Gastrocnemius medialis (tissue), 4 donors: Measurements from ENCODE around the gene NRXN2. TPM values are rescaled to one million over a fixed set of nuclear protein-coding genes. Genes with fewer than 3 reads are reported as not detected.

ENCODE experiments used
- ATAC-seq, 2 donors: fragments of 150-250 bp; one replicate each; pipeline ENCODE4 v1.9.1; 2016
- DNase-seq, 2 donors: peaks; one replicate each; pipeline ENCODE4 v3.0.0-alpha.2; 2019
- H3K27ac ChIP-seq, 4 donors: fragments of 200-600 bp; sonication (generic); 1 replicate in 1 of 4; 2 replicates in 3 of 4; pipeline ENCODE4 v1.5.1; 2016 to 2018; ENCODE audit warnings: mild to moderate bottlenecking in 2 of 4, moderate library complexity in 1 of 4
- H3K27me3 ChIP-seq, 3 donors: fragments of 200-600 bp; sonication (generic) in 2 of 3; 1 replicate in 1 of 3; 2 replicates in 2 of 3; pipeline versions ENCODE4 v1.5.1 to v1.6.0; 2016 to 2019; ENCODE audit warnings: mild to moderate bottlenecking in 1 of 3, moderate library complexity in 1 of 3
- H3K36me3 ChIP-seq, 2 donors: fragments of 200-600 bp; sonication (generic) in 1 of 2; one replicate each; pipeline ENCODE4 v1.5.1; 2017 to 2018
- H3K4me1 ChIP-seq, 2 donors: fragments of 200-600 bp; sonication (generic) in 1 of 2; one replicate each; pipeline ENCODE4 v1.5.1; 2016 to 2017; ENCODE audit warnings: mild to moderate bottlenecking in 2 of 2
- H3K4me3 ChIP-seq, 4 donors: fragments of 200-600 bp; sonication (generic) in 3 of 4; 1 replicate in 1 of 4; 2 replicates in 3 of 4; pipeline ENCODE4 v1.5.1; 2016 to 2019; ENCODE audit warnings: mild to moderate bottlenecking in 2 of 4
- H3K9me3 ChIP-seq, 3 donors: fragments of 200-600 bp; sonication (generic) in 2 of 3; 1 replicate in 1 of 3; 2 replicates in 2 of 3; pipeline ENCODE4 v1.5.1; 2016 to 2019
- POLR2A ChIP-seq, 2 donors: fragments of 450-650 bp; IDR thresholded peaks; one replicate each; pipeline ENCODE4 v1.6.1; 2017; ENCODE audit warnings: antibody characterized with exemption in 2 of 2, mild to moderate bottlenecking in 2 of 2, moderate library complexity in 2 of 2
- in situ Hi-C, 4 donors: fragments of 200-750 bp; cut with MboI; loops; one replicate each; pipeline versions ENCODE4 v1.15.0 to v1.8.0; 2017; ENCODE audit warnings: low sequenced_read_pairs in 4 of 4
- intact Hi-C: fragments of 100-400 bp; cut with DNase I; formaldehyde crosslinking; loops from one replicate; pipeline ENCODE4 v1.15.1; 2023; ENCODE audit warnings: low total_unique reads
- total RNA-seq, 4 donors: library from RNA; depleted of rRNA; stranded (reverse); fragments of >200 nt; gene quantifications; one replicate each; pipeline versions ENCODE4 v1.1.0 to v1.2.3, GENCODE V29; 2016
- TF ChIP-seq, protein P1 (sequence below), 5 experiments: fragments of 450-650 bp in 3 of 5; fragments of 200-600 bp in 2 of 5; sonication (generic) in 2 of 5; IDR thresholded peaks in 4 of 5; conservative IDR thresholded peaks in 1 of 5; 1 replicate in 4 of 5; 2 replicates in 1 of 5; pipeline ENCODE4 v1.5.1; 2016 to 2019; ENCODE audit warnings: antibody characterized with exemption in 5 of 5, mild to moderate bottlenecking in 3 of 5, moderate library complexity in 3 of 5

Gene NRXN2
- total RNA-seq, 4 donors from 2014 or later = 0.15 to 6.2 (median 1.8) TPM

DNA sequence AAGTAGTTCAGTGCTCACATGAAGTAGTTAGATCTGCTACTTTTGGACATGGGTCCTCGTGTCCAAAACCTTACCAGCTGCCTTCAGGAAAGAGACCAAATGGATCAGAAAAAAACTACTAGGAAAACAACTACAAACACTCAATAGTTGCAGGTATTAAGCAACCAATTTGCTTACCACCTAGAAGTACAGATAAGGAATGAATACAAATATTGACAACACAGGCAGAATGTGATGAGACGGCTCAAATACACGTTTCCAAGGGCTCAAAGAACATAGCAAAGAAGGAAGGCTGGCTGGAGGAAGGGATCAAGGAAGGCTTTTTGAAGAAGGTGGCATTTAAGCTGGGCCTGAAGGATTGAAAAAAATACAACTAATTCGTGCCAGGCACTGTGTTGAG lies 41.8 kb downstream of the NRXN2 start:
- intact Hi-C loops = no loop called here
- Histone ChIP-seq H3K4me1 (peaks cover 0 to 4% of the 10 kb centered on the region in 2 donors), H3K27ac (no peak overlapping the region), H3K27me3 (peaks cover 0 to 3% (median 0%) of the 10 kb centered on the region in 3 donors), H3K4me3 (no peak overlapping the region), H3K36me3 (no peaks in the 10 kb centered on the region), H3K9me3 (no peaks in the 10 kb centered on the region)
- in situ Hi-C loops = no loop called here
- DNase-seq (no peak), ATAC-seq (no peak)
- no peak for TF ChIP-seq POLR2A (IDR thresholded peaks at IDR 0.05)
- TF ChIP-seq, protein P1, sequence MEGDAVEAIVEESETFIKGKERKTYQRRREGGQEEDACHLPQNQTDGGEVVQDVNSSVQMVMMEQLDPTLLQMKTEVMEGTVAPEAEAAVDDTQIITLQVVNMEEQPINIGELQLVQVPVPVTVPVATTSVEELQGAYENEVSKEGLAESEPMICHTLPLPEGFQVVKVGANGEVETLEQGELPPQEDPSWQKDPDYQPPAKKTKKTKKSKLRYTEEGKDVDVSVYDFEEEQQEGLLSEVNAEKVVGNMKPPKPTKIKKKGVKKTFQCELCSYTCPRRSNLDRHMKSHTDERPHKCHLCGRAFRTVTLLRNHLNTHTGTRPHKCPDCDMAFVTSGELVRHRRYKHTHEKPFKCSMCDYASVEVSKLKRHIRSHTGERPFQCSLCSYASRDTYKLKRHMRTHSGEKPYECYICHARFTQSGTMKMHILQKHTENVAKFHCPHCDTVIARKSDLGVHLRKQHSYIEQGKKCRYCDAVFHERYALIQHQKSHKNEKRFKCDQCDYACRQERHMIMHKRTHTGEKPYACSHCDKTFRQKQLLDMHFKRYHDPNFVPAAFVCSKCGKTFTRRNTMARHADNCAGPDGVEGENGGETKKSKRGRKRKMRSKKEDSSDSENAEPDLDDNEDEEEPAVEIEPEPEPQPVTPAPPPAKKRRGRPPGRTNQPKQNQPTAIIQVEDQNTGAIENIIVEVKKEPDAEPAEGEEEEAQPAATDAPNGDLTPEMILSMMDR (IDR thresholded peaks at IDR 0.05 in 4 of 5, conservative IDR thresholded peaks at IDR 0.05 in 1 of 5) = no peak

DNA sequence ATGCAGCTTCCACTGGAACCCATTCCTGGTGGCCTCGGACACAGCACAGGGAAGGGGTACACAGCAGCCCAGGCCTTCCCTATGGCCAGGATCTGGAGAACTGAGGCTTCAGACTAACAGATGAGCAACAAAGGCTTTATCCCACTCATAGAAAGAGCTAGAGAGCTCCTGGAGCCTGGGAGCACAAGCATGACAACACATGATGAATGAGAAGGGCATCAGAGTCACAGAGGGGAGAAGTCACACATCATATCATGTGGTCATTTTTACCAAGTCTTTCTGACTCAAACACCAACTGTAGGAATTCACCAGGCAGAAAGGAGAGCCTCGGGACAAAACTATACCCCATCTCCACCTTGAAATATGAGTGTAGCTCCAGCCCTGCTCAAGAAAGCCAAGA lies 43.2 kb downstream of the NRXN2 start:
- ATAC-seq (no peak), DNase-seq (no peak)
- Histone ChIP-seq H3K4me1 (peaks cover 13 to 14% of the 10 kb centered on the region in 2 donors), H3K9me3 (no peaks in the 10 kb centered on the region), H3K27ac (no peak overlapping the region), H3K27me3 (peaks cover 0 to 3% (median 0%) of the 10 kb centered on the region in 3 donors), H3K4me3 (no peak overlapping the region), H3K36me3 (no peaks in the 10 kb centered on the region)
- intact Hi-C loops = no loop called here
- TF ChIP-seq POLR2A (IDR thresholded peaks at IDR 0.05) = no peak
- TF ChIP-seq, protein P1 (IDR thresholded peaks at IDR 0.05 in 4 of 5, conservative IDR thresholded peaks at IDR 0.05 in 1 of 5) = no peak
- in situ Hi-C loops = no loop called here

DNA sequence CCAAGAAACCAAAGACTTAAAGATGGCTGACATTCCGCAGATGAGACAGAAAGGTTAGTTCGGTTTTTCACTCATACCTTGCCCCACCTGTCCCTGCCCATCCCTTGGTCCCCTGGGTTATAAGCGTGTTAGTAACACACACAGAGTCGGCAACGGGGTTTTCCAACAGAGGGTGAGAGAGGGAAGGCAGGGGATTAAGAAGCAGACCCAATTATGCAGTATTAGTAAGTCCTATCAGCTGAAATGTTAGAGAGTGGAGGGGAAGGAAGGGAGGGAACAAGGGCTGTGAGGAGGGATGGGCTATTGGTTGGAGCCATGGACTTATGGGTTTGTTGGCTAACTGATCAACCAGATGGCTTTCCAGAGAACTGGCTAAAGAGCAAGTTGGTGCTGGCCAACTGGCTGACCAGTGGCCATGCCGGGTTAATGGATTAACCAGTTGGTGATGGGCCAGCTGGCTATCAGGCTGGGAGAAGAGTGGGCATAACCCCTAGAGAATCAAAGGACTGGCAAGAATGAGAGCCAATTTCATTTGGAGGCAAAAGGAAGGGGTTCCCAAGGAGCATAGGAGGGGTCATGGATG lies 45.5 kb downstream of the NRXN2 start:
- H3K36me3 ChIP-seq = no peaks in the 10 kb centered on the region
- in situ Hi-C loops = no loop called here
- intact Hi-C loops = no loop called here
- peaks cover 15 to 21% of the 10 kb centered on the region in 2 donors for H3K4me1 ChIP-seq
- TF ChIP-seq, protein P1 (IDR thresholded peaks at IDR 0.05 in 4 of 5, conservative IDR thresholded peaks at IDR 0.05 in 1 of 5) = no peak
- TF ChIP-seq POLR2A (IDR thresholded peaks at IDR 0.05) = no peak
- H3K27me3 ChIP-seq = peaks cover 0 to 3% (median 0%) of the 10 kb centered on the region in 3 donors
- H3K4me3 ChIP-seq = no peak overlapping the region
- no peak for DNase-seq
- no peak for ATAC-seq
- no peaks in the 10 kb centered on the region for H3K9me3 ChIP-seq
- no peak overlapping the region for H3K27ac ChIP-seq

DNA sequence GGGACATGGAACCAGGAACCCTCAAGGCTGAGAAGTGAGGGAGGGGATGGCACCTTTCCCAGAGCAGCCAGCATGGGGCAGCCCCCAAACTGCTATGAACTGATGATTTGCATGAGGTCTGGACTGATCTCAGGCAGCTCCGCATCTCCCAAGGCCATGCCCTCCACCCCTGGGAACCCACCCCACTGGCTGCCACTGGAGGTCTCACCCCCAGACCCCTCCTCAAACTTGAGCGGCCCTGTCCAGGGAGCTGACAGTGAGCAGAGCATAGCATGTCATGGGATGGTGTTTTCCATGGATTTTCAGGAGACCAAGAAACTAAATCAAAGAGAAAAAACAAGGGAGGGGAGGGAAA lies 46.8 kb downstream of the NRXN2 start:
- Histone ChIP-seq H3K4me1 (peaks cover 15 to 21% of the 10 kb centered on the region in 2 donors), H3K4me3 (no peak overlapping the region), H3K36me3 (no peaks in the 10 kb centered on the region), H3K27ac (peak overlapping the region in 2 of 4 donors; percentile 75 to 84), H3K9me3 (no peaks in the 10 kb centered on the region), H3K27me3 (peaks cover 0 to 3% (median 0%) of the 10 kb centered on the region in 3 donors)
- intact Hi-C loops (no loop called here), in situ Hi-C loops (no loop called here)
- TF ChIP-seq, protein P1 (IDR thresholded peaks at IDR 0.05 in 4 of 5, conservative IDR thresholded peaks at IDR 0.05 in 1 of 5) = no peak
- TF ChIP-seq POLR2A (IDR thresholded peaks at IDR 0.05) = no peak
- ATAC-seq (no peak), DNase-seq (no peak)
